K562 (cell line): ENCODE data around the gene SLC66A2. TPM values are rescaled to one million over a fixed set of nuclear protein-coding genes. Genes with fewer than 3 reads are reported as not detected.

Experiments used
- ATAC-seq: fragments of 200-7000 bp; cut with Tn5 transposase; 3 replicates; pipeline ENCODE4 v1.9.1; 2020; ENCODE audit warnings: moderate library complexity
- BruUV-seq: library from RNA; stranded (reverse); fragments of 400-500 nt; replicated peaks from 2 replicates; lab custom pipeline; 2021; lab: Mats Ljungman, UMichigan
- CTCF ChIA-PET: fragments of 300-600 bp; formaldehyde crosslinking; extraction: SDS; loops from one replicate; lab custom pipeline; 2021; ENCODE audit warnings: low intra/inter-chr PET ratio; lab: Yijun Ruan, JAX
- POLR2A ChIA-PET: fragments of 300-600, 350-650 bp; sonication (Branson Sonifier 250); formaldehyde crosslinking; extraction: SDS; loops from one replicate; lab custom pipeline; 2021; ENCODE audit warnings: antibody characterized with exemption, inconsistent platforms; lab: Yijun Ruan, JAX
- DNase-seq, 4 experiments: peaks; one replicate each; pipeline versions ENCODE4 v3.0.0 to v3.0.0-alpha.2; 2011 to 2018; ENCODE audit warnings: low spot score in 3 of 4, mixed read lengths in 3 of 4; ENCODE audit errors: extremely low read depth in 1 of 4
- FAIRE-seq: peaks from 2 replicates; lab custom pipeline; 2011; peaks lifted over from hg19 to GRCh38; lab: Jason Lieb, UNC
- H2AFZ ChIP-seq: 2 replicates; pipeline ENCODE4 v1.6.0; 2011; ENCODE audit warnings: low read depth, low read length, control low read depth, inconsistent platforms
- H3K27ac ChIP-seq: fragments of 200-600 bp; 3 replicates; pipeline ENCODE4 v1.8.0; 2011; ENCODE audit warnings: low read depth, mild to moderate bottlenecking, control low read depth, inconsistent platforms, low read length, moderate library complexity, mixed read lengths; ENCODE audit errors: extremely low read depth
- H3K27me3 ChIP-seq, 2 experiments: fragments of 300-600 bp in 1 of 2; 2 replicates in 1 of 2; 3 replicates in 1 of 2; pipeline versions ENCODE4 v1.6.0 to v1.8.0; 2011; ENCODE audit warnings: inconsistent platforms in 2 of 2, low read length in 2 of 2, mild to moderate bottlenecking in 1 of 2, mixed read lengths in 1 of 2, moderate library complexity in 1 of 2; ENCODE audit not compliant: control insufficient read depth in 2 of 2, insufficient read depth in 2 of 2
- H3K36me3 ChIP-seq: fragments of 300-600 bp; 3 replicates; pipeline ENCODE4 v1.8.0; 2011; ENCODE audit warnings: mild to moderate bottlenecking, low read length, inconsistent platforms; ENCODE audit not compliant: control insufficient read depth, insufficient read depth
- H3K4me1 ChIP-seq, 2 experiments: fragments of 200-600 bp in 1 of 2; replicated peaks in 1 of 2; 2 replicates in 1 of 2; 3 replicates in 1 of 2; pipeline versions ENCODE4 v1.5.1 to v1.8.0; 2011; ENCODE audit warnings: inconsistent platforms in 2 of 2, low read length in 2 of 2, mild to moderate bottlenecking in 1 of 2, mixed read lengths in 1 of 2, moderate library complexity in 1 of 2; ENCODE audit not compliant: control insufficient read depth in 2 of 2, insufficient read depth in 2 of 2
- H3K4me2 ChIP-seq: 2 replicates; pipeline ENCODE4 v1.6.1; 2011; ENCODE audit warnings: low read length, control low read depth, inconsistent platforms, mixed read lengths; ENCODE audit not compliant: insufficient read depth
- H3K4me3 ChIP-seq: fragments of 200-600 bp; sonication (generic), shearing (Covaris generic); 2 replicates; pipeline ENCODE4 v1.5.1; 2016; ENCODE audit warnings: control low read depth, inconsistent platforms
- H3K79me2 ChIP-seq: fragments of 200-600 bp; 3 replicates; pipeline ENCODE4 v1.8.0; 2011; ENCODE audit warnings: low read length, inconsistent platforms; ENCODE audit not compliant: control insufficient read depth, insufficient read depth
- H3K9ac ChIP-seq, 2 experiments: 2 replicates each; pipeline versions ENCODE4 v1.6.0 to v1.6.1; 2011; ENCODE audit warnings: low read depth in 2 of 2, low read length in 2 of 2, control low read depth in 1 of 2, inconsistent platforms in 1 of 2, mild to moderate bottlenecking in 1 of 2, mixed read lengths in 1 of 2; ENCODE audit not compliant: insufficient read depth in 1 of 2
- H3K9me1 ChIP-seq: one replicate; pipeline ENCODE4 v1.6.0; 2011; ENCODE audit warnings: inconsistent platforms, mild to moderate bottlenecking, low read length, moderate library complexity; ENCODE audit not compliant: control insufficient read depth, insufficient read depth
- H3K9me3 ChIP-seq: replicated peaks from 2 replicates; pipeline ENCODE4 v1.5.1; 2011; ENCODE audit warnings: low read depth, low read length, inconsistent platforms; ENCODE audit not compliant: control insufficient read depth, insufficient read depth
- H4K20me1 ChIP-seq: replicated peaks from 2 replicates; pipeline ENCODE4 v1.6.1; 2011; ENCODE audit warnings: low read length, inconsistent platforms, mixed read lengths; ENCODE audit not compliant: control insufficient read depth, insufficient read depth
- E2F6 ChIP-seq, 2 experiments: IDR thresholded peaks; 2 replicates each; pipeline ENCODE4 v1.6.1; 2011; ENCODE audit warnings: borderline replicate concordance in 1 of 2, control low read depth in 1 of 2, low read depth in 1 of 2, low read length in 1 of 2, mild to moderate bottlenecking in 1 of 2, mixed read lengths in 1 of 2, moderate library complexity in 1 of 2; ENCODE audit not compliant: insufficient read depth in 1 of 2, insufficient read length in 1 of 2, poor library complexity in 1 of 2, severe bottlenecking in 1 of 2; ENCODE audit errors: extremely low read depth in 1 of 2
- ELF2 ChIP-seq: fragments of 250-450 bp; sonication (Bioruptor Pico); IDR thresholded peaks from 2 replicates; pipeline ENCODE4 v1.5.0; 2021; ENCODE audit warnings: mild to moderate bottlenecking
- FOS ChIP-seq: IDR thresholded peaks from 3 replicates; pipeline ENCODE4 v1.6.1; 2011; ENCODE audit not compliant: insufficient read length; ENCODE audit errors: extremely low read depth
- HIVEP1 ChIP-seq: fragments of 250-450 bp; sonication (Bioruptor Pico); IDR thresholded peaks from 2 replicates; pipeline ENCODE4 v1.4.0; 2020; ENCODE audit warnings: mild to moderate bottlenecking
- HMBOX1 ChIP-seq: sonication (generic); IDR thresholded peaks from 2 replicates; pipeline ENCODE4 v1.6.1; 2016
- RBBP5 ChIP-seq: fragments of 200-600 bp; sonication (generic); IDR thresholded peaks from 2 replicates; pipeline ENCODE4 v1.6.1; 2012; ENCODE audit warnings: borderline replicate concordance, mild to moderate bottlenecking, low read length, control low read depth, inconsistent platforms; ENCODE audit not compliant: insufficient read depth, poor library complexity, severe bottlenecking
- WGBS: fragments of 100-300 bp; shearing (Covaris generic); methylation state at CpG from one replicate; pipeline ENCODE4 v1.1.6; 2016; ENCODE audit warnings: low coverage, mixed read lengths; ENCODE audit not compliant: insufficient coverage; ENCODE audit errors: missing lambda C conversion rate; 5-methylcytosine and 5-hydroxymethylcytosine counted together
- in situ Hi-C: fragments of 300-500 bp; cut with MboI; formaldehyde crosslinking; loops from 4 replicates; pipeline ENCODE4 v1.15.0; 2018; ENCODE audit warnings: inconsistent platforms, mixed read lengths
- intact Hi-C: fragments of 100-400 bp; cut with micrococcal nuclease; formaldehyde crosslinking; loops from 2 replicates; pipeline ENCODE4 v1.14.2; 2022
- polyA plus RNA-seq, 8 experiments: library from polyadenylated mRNA; depleted of rRNA in 4 of 8; stranded (reverse) in 5 of 8; unstranded in 3 of 8; fragments of >200 nt; fragmentation: Nextera tagmentation in 2 of 8; fragmentation: Illumina TruSeq in 1 of 8; extraction: Ambion mirVana in 2 of 8; extraction: Trizol in 1 of 8; gene quantifications; 2 replicates each; pipeline versions ENCODE4 v1.2.1 to v1.2.3, GENCODE V29; 2011 to 2014; ENCODE audit warnings: inconsistent platforms in 1 of 8, missing spikeins in 1 of 8
- total RNA-seq, 7 experiments: library from RNA; depleted of rRNA in 6 of 7; stranded (reverse); fragments of >200 nt in 6 of 7; fragmentation: Illumina TruSeq in 2 of 7; extraction: Trizol in 2 of 7; gene quantifications; 2 replicates each; pipeline versions ENCODE4 v1.2.1 to v1.2.3, GENCODE V29; 2011 to 2021; ENCODE audit warnings: low replicate concordance in 1 of 7

Gene SLC66A2
- total and polyA plus RNA-seq, 9 of the 15 experiments (the other 6 are each of a cell fraction or from before 2014, with no cell fraction given), result 0.25 to 17.5 (median 5.6) TPM

GRCh38 chr18:79950515-79951341, 725 bp downstream of the SLC66A2 start:
- no peaks in the 10 kb centered on the region for H3K9me1 ChIP-seq
- no peak overlapping the region for H2AFZ ChIP-seq
- no peaks in the 10 kb centered on the region for H3K27me3 ChIP-seq
- peak overlapping the region; percentile 55; the same call in 1 of the 3 replicates for H3K27ac ChIP-seq
- CTCF ChIA-PET, result no interaction called here
- ATAC-seq, result peak; percentile 29
- WGBS, result 34% methylated on average over 11 of the region's 81 CpGs
- FAIRE-seq, result no peak
- H3K36me3 ChIP-seq, result no peaks in the 10 kb centered on the region
- intact Hi-C loops (no loop called here), in situ Hi-C loops (no loop called here)
- TF ChIP-seq HMBOX1, result no peak
- TF ChIP-seq RBBP5, result peak; percentile 25
- no peak for TF ChIP-seq ELF2
- peak in 1 of 2 experiments; percentile 64 for TF ChIP-seq E2F6 (IDR thresholded peaks at IDR 0.05; ENCODE audit: borderline replicate concordance in 1 of 2, extremely low read depth in 1 of 2, insufficient read depth in 1 of 2, insufficient read length in 1 of 2, low read depth in 1 of 2, low read length in 1 of 2, poor library complexity in 1 of 2, severe bottlenecking in 1 of 2)
- no peak for TF ChIP-seq HIVEP1 (CRISPR knock-in tag)
- no peak for TF ChIP-seq FOS
- H3K79me2 ChIP-seq, result peaks cover 8% of the 10 kb centered on the region; the same call in 1 of the 3 replicates
- H3K4me3 ChIP-seq, result peak overlapping the region; percentile 52
- peak overlapping the region; percentile 58 for H3K4me2 ChIP-seq
- no peaks in the 10 kb centered on the region for H3K9me3 ChIP-seq
- H3K9ac ChIP-seq, result peak overlapping the region; percentile 44 to 89; a peak in 3 of 4 replicates
- POLR2A ChIA-PET, result interaction anchor here (0.9 to 1.6 kb wide), 2 partner anchors 8 to 11 kb away, joined by 3 read pairs; no protein-coding TSS in a partner anchor
- H3K4me1 ChIP-seq, result peaks cover 6 to 29% of the 10 kb centered on the region in 2 experiments; a peak in 4 of 5 replicates
- peaks cover under 1% of the 10 kb centered on the region; the same call in 1 of the 2 replicates for H4K20me1 ChIP-seq
- DNase-seq, result peak; percentile 16 to 54 (median 37)
- BruUV-seq, result no TSS peak
